ENCODE results near the gene DECR2.

Gene DECR2

DNA sequence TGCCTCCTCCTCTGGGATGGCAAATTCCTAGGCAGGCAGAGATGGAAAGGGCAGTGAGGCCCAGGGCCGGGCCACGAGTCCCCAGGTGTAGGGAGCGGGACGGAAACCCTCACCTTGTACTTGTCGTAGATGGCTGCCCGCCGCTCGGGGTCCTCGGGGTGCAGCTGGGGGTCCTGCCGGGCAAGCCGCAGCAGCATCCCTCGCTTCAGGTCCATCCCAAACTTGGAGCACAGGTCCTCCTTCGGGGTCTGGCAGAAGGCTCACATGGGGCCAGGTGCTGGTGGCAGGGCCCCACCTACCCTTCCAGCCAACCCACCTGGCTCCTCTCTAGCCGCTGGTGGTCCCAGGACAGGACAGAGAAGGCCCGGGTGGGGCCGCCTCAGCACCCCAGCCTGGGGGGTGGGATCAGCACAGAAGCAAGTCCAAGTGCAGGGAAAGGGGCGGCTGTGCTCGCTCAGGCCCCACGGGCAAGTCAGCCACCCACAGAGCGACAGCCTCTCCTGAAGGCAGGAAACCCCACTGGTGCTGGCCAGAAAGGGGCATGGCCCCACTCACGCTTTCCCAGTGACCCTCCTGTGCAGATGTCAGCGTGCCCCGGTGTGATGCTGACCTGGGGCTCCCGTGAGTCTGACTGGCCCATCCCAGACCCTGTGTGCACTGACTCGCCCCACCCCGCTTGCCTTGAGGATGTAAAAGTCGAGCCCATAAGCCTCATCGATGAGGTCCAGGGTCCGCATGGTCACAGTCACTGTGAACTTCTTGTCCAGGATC, 33.1 kb upstream of the DECR2 start:
- H3K4me3 ChIP-seq (ENCODE audit: low read depth, low read length) = no peak overlapping the region
- in situ Hi-C loops (cut with HindIII; ENCODE audit: low sequenced_read_pairs) = no loop called here
- TF ChIP-seq, protein P1, sequence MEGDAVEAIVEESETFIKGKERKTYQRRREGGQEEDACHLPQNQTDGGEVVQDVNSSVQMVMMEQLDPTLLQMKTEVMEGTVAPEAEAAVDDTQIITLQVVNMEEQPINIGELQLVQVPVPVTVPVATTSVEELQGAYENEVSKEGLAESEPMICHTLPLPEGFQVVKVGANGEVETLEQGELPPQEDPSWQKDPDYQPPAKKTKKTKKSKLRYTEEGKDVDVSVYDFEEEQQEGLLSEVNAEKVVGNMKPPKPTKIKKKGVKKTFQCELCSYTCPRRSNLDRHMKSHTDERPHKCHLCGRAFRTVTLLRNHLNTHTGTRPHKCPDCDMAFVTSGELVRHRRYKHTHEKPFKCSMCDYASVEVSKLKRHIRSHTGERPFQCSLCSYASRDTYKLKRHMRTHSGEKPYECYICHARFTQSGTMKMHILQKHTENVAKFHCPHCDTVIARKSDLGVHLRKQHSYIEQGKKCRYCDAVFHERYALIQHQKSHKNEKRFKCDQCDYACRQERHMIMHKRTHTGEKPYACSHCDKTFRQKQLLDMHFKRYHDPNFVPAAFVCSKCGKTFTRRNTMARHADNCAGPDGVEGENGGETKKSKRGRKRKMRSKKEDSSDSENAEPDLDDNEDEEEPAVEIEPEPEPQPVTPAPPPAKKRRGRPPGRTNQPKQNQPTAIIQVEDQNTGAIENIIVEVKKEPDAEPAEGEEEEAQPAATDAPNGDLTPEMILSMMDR (IDR thresholded peaks at IDR 0.05; ENCODE audit: low read depth, low read length) = no peak
- no peak for DNase-seq (ENCODE audit: low read depth, low spot score)

DNA sequence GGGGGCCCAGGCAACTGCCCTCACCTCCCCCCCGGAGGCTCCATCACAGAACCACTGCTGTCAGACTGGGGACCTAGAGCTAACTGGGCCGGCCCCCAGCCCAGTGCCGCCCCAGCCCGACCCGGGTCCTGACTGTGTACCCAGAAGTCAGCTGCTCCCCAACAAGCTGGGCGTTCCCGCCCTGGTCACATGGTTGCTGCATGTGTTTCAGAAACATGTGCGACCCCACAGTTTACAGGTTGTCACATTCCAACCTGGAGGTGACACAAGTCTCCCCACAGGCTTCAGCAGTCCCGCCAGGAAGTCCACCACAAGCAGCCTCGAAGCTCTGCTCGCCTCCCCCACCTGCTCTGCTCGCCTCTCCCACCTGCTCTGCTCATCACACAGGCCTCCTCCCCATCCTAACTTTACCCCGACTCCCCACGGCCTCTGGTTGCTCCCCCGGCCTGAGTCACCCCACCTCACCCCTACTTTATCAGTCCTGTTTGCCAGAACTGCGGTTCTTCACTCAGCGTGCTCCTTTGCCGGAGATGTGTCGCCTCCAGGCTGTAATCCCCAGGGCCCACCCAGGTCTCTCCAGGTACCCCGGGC, 32.3 kb upstream of the DECR2 start:
- no peak for DNase-seq (ENCODE audit: low read depth, low spot score)
- TF ChIP-seq, protein P1 (IDR thresholded peaks at IDR 0.05; ENCODE audit: low read depth, low read length) = no peak
- in situ Hi-C loops (cut with HindIII; ENCODE audit: low sequenced_read_pairs) = no loop called here
- peak overlapping the region; percentile 48 for H3K4me3 ChIP-seq (ENCODE audit: low read depth, low read length)

DNA sequence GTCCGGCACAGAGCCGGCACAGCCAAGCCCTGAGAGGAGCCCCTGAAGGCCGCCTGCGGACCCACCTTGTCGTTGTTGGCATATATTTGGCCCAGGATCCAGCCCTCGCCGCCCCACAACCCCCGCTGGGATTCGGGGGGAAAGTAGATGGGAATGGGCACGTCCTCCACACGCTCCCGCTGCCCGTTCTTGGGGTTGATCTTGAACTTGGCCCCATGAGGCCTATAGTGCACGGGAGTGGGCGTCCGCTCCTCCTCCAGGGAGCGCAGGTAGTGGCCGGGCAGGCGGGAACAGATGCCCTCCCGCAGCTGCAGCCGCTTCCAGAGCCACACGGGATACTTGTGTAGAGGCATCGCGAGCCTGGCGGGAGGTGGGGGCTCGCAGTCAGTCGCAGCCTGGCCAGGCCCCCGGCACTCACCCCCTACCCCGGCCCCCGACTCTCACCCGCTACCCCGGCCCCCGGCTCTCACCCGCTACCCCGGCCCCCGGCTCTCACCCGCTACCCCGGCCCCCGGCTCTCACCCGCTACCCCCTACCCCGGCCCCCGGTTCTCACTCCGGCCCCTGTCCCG, 31.7 kb upstream of the DECR2 start:
- peak; percentile 18 for DNase-seq (ENCODE audit: low read depth, low spot score)
- in situ Hi-C loops (cut with HindIII; ENCODE audit: low sequenced_read_pairs) = no loop called here
- TF ChIP-seq, protein P1 (IDR thresholded peaks at IDR 0.05; ENCODE audit: low read depth, low read length) = no peak
- H3K4me3 ChIP-seq (ENCODE audit: low read depth, low read length) = peak overlapping the region; percentile 48

DNA sequence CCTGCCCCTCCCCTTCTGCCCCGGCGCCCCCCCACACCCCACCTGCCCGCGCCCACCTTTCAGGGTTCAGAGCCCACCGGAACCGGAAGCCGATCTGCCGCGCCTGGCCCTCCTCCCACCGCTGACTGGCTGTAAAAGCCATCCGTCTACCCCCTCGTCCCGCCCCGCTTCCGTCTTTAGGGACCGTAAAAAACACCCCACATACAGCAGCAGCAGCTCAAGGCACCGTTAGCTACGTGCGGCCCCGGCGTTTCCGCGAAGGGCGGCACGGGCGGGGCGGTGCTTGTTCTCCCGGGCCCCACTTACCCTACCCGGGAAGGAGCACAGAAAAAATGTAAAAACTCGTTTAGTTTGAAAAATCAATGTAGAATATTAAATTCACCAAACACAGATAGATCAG, 31.2 kb upstream of the DECR2 start, which contains the start of gene MRPL28:
Gene MRPL28, minus strand, starts transcription at position 96 of the 400 bp plus-strand sequence. CDS start 320 bp downstream, outside the sequence.
- in situ Hi-C loops (cut with HindIII; ENCODE audit: low sequenced_read_pairs) = no loop called here
- TF ChIP-seq, protein P1 (IDR thresholded peaks at IDR 0.05; ENCODE audit: low read depth, low read length) = no peak
- peak; percentile 95 for DNase-seq (ENCODE audit: low read depth, low spot score)
- H3K4me3 ChIP-seq (ENCODE audit: low read depth, low read length) = peak within 1 kb of the TSS; percentile 48

DNA sequence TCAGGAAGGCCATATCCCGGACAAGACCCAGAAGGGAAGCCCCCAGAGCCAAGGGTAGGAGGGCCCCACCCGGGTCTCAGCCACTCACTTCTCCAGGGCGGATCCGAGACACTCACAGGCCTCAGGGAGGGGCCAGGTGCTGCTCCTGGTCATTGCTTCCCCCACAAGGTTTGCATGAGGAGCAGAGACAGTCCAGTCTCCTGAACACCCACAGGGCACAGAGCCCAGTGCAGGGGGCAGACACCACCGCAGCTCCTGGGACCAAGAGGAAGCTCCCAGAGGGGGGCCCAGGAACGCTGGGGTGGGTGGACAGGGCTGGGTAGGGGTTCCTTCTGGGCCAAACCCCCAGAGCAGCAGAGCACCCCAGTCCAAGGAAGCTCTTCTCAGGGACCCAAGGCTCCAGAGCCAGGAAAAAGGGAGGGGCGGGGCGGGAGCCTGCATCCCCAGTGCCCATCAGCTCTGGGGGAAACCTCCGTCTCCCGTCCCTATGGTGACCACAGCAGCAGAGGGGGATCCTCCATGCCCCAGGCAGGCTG, 30.6 kb upstream of the DECR2 start:
- TF ChIP-seq, protein P1 (IDR thresholded peaks at IDR 0.05; ENCODE audit: low read depth, low read length) = no peak
- in situ Hi-C loops (cut with HindIII; ENCODE audit: low sequenced_read_pairs) = no loop called here
- H3K4me3 ChIP-seq (ENCODE audit: low read depth, low read length) = no peak overlapping the region
- DNase-seq (ENCODE audit: low read depth, low spot score) = no peak

DNA sequence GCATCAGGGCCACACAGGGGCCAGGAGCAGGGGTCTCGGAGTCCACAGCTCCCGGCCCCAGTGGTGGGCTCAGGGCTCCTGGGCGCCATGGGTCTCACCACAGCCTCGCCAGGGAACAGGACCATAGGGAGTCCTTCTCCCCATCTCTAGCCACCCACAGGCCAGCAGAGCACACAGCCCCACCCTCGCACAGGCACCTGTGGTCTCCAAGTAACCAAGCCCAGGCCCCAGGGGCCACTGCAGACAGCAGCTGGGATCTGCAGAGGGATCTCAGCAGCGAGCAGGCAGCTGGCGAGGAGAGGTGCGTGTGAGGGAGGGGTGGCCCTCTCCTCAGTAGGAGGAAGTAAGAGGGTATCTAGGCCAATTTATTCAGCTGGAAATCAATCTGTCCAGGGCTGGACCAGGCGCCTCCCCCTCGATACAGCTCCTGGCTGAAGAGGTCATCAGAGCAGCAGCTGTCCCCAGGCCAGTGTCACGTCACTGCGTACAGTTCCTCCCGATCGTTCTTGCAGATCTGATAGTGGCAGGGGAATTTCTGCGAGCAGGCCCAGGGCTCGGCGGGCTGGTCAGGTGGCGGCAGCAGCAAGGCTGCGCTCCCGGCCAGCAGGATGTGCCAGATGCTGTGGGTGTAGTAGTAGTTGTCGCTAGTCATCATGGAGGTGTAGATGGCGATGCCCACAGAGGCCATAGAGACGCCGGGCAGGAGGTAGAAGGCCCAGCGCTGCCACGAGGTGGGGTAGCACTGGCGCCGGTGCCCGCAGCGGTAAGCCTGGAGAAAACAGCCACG, 30.0 kb upstream of the DECR2 start:
- DNase-seq (ENCODE audit: low read depth, low spot score) = no peak
- in situ Hi-C loops (cut with HindIII; ENCODE audit: low sequenced_read_pairs) = no loop called here
- no peak overlapping the region for H3K4me3 ChIP-seq (ENCODE audit: low read depth, low read length)
- TF ChIP-seq, protein P1 (IDR thresholded peaks at IDR 0.05; ENCODE audit: low read depth, low read length) = no peak

All from astrocyte of the spinal cord (primary cell).